Measurements from ENCODE around the gene ORM2. TPM values are rescaled to one million over a fixed set of nuclear protein-coding genes. Genes with fewer than 3 reads are reported as not detected.

The ORM2 gene
- total RNA-seq, 3 donors from 2014 or later (not counting 1 experiment from before 2014, with no cell fraction given): not detected

DNA sequence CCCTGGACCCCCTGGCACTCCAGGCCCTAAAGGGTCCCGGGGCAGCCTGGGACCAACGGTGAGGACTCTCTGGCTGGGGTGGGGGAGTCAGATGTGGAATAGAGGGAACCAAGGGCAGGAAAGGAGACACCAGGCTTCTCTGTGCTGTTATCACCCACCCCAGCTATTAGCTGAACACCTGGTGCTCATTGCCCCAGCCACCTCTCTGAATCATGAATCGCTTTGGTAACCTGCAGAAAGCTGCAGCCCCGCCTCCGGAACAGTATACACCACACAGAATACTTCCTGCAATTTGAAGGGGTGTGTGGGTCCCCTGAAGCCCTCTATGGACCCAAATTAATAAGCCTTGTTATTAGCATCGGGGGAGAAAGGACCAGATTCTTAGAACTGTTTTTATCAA is 47.2 kb upstream of the ORM2 start:
- no peaks in the 10 kb centered on the region for H3K27me3 ChIP-seq (ENCODE audit: control insufficient read depth, insufficient read depth, low read length)
- Mint-ChIP-seq H3K4me1 (peaks cover 0 to 9% of the 10 kb centered on the region in 2 donors), H3K36me3 (no peaks in the 10 kb centered on the region), H3K27me3 (ENCODE audit: low read depth in 2 of 2) (no peaks in the 10 kb centered on the region), H3K27ac (no peak overlapping the region), H3K9me3 (peaks cover 3 to 6% of the 10 kb centered on the region in 2 donors), H3K4me3 (no peak overlapping the region)
- H3K9me3 ChIP-seq (ENCODE audit: control insufficient read depth, insufficient read depth, low read length): no peaks in the 10 kb centered on the region
- no peaks in the 10 kb centered on the region for H3K36me3 ChIP-seq (ENCODE audit: control insufficient read depth, insufficient read depth, low read length)
- no peaks in the 10 kb centered on the region for H3K4me1 ChIP-seq (ENCODE audit: control insufficient read depth, insufficient read depth, low read length)
- DNase-seq (no peak), ATAC-seq (no peak)
- no peak overlapping the region for H3K4me3 ChIP-seq (ENCODE audit: low read length)
- intact Hi-C loops (cut with micrococcal nuclease): no loop called here
- 84% methylated on average over 6 of the region's 6 CpGs for WGBS (ENCODE audit: insufficient coverage)
- H3K27ac ChIP-seq (ENCODE audit: low read length): no peak overlapping the region
- TF ChIP-seq, protein P1, sequence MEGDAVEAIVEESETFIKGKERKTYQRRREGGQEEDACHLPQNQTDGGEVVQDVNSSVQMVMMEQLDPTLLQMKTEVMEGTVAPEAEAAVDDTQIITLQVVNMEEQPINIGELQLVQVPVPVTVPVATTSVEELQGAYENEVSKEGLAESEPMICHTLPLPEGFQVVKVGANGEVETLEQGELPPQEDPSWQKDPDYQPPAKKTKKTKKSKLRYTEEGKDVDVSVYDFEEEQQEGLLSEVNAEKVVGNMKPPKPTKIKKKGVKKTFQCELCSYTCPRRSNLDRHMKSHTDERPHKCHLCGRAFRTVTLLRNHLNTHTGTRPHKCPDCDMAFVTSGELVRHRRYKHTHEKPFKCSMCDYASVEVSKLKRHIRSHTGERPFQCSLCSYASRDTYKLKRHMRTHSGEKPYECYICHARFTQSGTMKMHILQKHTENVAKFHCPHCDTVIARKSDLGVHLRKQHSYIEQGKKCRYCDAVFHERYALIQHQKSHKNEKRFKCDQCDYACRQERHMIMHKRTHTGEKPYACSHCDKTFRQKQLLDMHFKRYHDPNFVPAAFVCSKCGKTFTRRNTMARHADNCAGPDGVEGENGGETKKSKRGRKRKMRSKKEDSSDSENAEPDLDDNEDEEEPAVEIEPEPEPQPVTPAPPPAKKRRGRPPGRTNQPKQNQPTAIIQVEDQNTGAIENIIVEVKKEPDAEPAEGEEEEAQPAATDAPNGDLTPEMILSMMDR (IDR thresholded peaks at IDR 0.05): no peak

DNA sequence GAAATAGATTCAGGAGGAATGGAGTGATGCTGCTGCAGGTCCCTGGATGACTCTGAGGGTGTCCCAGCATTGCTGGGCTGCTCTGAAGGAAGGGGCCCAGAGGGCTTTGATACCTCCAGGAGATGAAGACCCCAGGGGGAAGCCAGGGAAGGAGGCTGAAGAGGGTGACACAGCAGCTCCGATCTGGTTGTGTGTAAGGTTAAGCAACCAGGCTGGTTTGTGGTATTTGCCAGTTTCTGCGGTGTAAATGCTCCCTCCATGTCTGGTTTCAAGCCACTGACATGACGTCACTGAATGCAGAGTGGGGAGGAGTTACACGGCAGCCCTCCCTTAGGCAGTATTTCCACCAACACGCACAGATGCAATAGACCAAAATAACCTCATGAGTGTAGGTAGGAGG is 46.7 kb upstream of the ORM2 start:
- peak in 1 of 2 donors; percentile 40 for DNase-seq
- H3K9me3 Mint-ChIP-seq: peaks cover 3 to 6% of the 10 kb centered on the region in 2 donors
- ATAC-seq: peak in 1 of 3 donors; percentile 59
- no peak overlapping the region for H3K4me3 Mint-ChIP-seq
- TF ChIP-seq, protein P1 (IDR thresholded peaks at IDR 0.05): no peak
- WGBS (ENCODE audit: insufficient coverage): 49% methylated on average over 3 of the region's 5 CpGs
- H3K27ac Mint-ChIP-seq: no peak overlapping the region
- Histone ChIP-seq H3K27ac (ENCODE audit: low read length) (no peak overlapping the region), H3K9me3 (ENCODE audit: control insufficient read depth, insufficient read depth, low read length) (no peaks in the 10 kb centered on the region), H3K4me3 (ENCODE audit: low read length) (no peak overlapping the region), H3K27me3 (ENCODE audit: control insufficient read depth, insufficient read depth, low read length) (no peaks in the 10 kb centered on the region), H3K4me1 (ENCODE audit: control insufficient read depth, insufficient read depth, low read length) (no peaks in the 10 kb centered on the region), H3K36me3 (ENCODE audit: control insufficient read depth, insufficient read depth, low read length) (no peaks in the 10 kb centered on the region)
- H3K27me3 Mint-ChIP-seq (ENCODE audit: low read depth in 2 of 2): no peaks in the 10 kb centered on the region
- intact Hi-C loops (cut with micrococcal nuclease): no loop called here
- H3K4me1 Mint-ChIP-seq: peaks cover 0 to 8% of the 10 kb centered on the region in 2 donors
- no peaks in the 10 kb centered on the region for H3K36me3 Mint-ChIP-seq

DNA sequence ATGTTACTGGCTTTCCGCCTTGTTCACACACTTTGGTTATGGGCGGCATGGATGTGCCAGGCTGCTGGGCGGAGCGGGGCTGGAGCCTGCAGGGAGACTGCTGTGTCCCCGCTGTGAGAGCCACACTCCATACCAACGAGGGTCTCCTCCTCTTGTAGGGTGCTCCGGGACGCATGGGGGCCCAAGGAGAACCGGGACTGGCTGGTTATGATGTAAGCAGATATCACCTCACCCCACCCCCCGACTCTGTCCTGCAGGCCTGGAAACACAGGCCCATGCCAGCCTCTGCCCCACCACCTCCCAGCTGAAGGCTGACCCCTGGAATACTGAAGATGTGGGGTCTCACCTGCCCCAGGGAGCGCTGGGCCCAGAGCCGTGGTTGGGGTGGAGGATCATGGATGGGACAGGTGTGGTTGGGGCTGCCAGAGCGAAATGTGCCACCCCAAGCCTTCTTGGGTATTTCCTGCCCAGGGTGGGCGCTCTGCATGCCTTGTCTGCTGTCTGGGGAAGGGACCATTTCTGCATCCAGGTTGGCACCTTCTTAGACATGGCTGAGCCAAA is 46.0 kb upstream of the ORM2 start:
- Mint-ChIP-seq H3K9me3 (no peaks in the 10 kb centered on the region), H3K4me3 (no peak overlapping the region), H3K4me1 (peaks cover 0 to under 1% of the 10 kb centered on the region in 2 donors), H3K27me3 (ENCODE audit: low read depth in 2 of 2) (no peaks in the 10 kb centered on the region), H3K27ac (no peak overlapping the region), H3K36me3 (no peaks in the 10 kb centered on the region)
- H3K9me3 ChIP-seq (ENCODE audit: control insufficient read depth, insufficient read depth, low read length): no peaks in the 10 kb centered on the region
- H3K4me3 ChIP-seq (ENCODE audit: low read length): no peak overlapping the region
- no peak overlapping the region for H3K27ac ChIP-seq (ENCODE audit: low read length)
- ATAC-seq: no peak
- H3K27me3 ChIP-seq (ENCODE audit: control insufficient read depth, insufficient read depth, low read length): no peaks in the 10 kb centered on the region
- TF ChIP-seq, protein P1 (IDR thresholded peaks at IDR 0.05): no peak
- H3K36me3 ChIP-seq (ENCODE audit: control insufficient read depth, insufficient read depth, low read length): no peaks in the 10 kb centered on the region
- 88% methylated on average over 14 of the region's 14 CpGs for WGBS (ENCODE audit: insufficient coverage)
- intact Hi-C loops (cut with micrococcal nuclease): no loop called here
- no peak for DNase-seq
- H3K4me1 ChIP-seq (ENCODE audit: control insufficient read depth, insufficient read depth, low read length): no peaks in the 10 kb centered on the region

All from natural killer cell (primary cell).